ENCODE data around the gene LDHAL6B.

LDHAL6B gene

DNA sequence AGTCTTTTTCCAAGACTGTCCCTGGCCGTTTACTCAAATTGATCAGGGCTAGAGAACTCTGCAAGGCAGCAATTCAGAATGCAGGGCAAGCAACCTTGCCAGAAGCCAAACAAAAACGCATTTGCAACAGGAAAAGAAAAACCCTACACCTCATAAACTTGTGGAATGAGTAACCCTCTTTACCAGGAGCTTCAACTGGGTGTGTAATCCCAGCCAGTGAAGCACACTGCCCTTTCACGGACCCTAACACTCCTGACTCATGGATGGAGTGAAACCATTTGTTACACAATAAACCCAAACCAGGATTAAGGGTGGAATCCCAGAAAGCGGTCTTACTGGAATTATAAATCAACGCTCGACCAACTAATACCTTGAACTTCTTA, 14.8 kb upstream of the LDHAL6B start:
- TF ChIP-seq, protein P1, sequence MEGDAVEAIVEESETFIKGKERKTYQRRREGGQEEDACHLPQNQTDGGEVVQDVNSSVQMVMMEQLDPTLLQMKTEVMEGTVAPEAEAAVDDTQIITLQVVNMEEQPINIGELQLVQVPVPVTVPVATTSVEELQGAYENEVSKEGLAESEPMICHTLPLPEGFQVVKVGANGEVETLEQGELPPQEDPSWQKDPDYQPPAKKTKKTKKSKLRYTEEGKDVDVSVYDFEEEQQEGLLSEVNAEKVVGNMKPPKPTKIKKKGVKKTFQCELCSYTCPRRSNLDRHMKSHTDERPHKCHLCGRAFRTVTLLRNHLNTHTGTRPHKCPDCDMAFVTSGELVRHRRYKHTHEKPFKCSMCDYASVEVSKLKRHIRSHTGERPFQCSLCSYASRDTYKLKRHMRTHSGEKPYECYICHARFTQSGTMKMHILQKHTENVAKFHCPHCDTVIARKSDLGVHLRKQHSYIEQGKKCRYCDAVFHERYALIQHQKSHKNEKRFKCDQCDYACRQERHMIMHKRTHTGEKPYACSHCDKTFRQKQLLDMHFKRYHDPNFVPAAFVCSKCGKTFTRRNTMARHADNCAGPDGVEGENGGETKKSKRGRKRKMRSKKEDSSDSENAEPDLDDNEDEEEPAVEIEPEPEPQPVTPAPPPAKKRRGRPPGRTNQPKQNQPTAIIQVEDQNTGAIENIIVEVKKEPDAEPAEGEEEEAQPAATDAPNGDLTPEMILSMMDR (IDR thresholded peaks at IDR 0.05; ENCODE audit: borderline replicate concordance, insufficient read depth, low read depth, low read length): no peak
- no peak overlapping the region for H3K4me3 ChIP-seq (ENCODE audit: low read depth, low read length)

DNA sequence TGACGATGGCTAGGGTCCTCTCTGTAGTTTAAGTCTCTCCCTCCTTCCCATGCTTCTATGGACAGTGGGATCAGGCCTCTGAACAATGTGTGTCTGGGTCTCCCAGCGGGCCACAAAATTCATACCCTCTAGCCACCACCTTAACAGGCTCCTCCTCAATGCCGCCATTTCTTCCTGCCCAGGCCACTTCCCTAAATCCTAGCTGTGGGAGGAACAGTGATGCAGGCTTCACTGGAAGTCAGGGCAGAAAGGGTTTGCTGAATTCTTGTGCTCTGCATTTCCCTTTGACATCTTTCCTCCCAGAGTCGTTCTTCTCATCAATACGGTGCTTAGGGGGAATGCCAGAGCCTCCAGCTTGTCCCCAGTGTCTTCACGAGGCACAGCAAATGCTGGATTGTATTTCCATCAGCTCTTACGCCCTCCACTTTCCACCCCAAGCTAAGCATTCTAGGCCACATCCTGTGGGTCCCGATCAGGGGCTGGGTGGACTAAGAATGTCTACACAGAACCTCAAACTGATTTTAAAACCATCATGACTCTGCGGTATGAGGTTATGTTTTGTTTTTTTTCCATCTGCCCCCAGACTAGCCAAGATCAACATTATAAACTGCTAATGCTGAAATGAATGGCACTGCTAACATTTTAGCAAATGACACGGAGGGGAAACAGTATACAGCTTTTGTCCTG, 11.9 kb upstream of the LDHAL6B start:
- H3K4me3 ChIP-seq (ENCODE audit: low read depth, low read length): no peak overlapping the region
- TF ChIP-seq, protein P1 (IDR thresholded peaks at IDR 0.05; ENCODE audit: borderline replicate concordance, insufficient read depth, low read depth, low read length): no peak

DNA sequence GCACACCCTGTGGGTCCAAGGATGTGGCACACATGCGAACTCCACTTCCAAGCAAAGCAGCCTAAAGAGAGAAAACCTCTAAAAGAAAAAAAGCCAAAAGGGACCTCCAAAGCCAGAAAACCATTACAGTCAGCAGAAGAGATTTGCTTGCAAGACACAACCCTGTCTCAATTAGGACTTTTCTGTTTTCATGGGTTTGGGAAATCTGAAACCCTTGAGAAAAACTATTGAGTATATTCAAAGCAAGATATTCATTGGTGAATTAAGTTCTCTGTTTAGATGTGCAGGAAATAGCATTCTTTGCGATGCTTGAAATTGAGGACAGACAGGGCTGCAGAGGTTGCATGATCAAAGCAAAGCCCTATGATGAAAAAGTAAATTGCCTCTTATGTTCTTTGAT, 10.2 kb upstream of the LDHAL6B start:
- TF ChIP-seq, protein P1 (IDR thresholded peaks at IDR 0.05; ENCODE audit: borderline replicate concordance, insufficient read depth, low read depth, low read length): no peak
- no peak overlapping the region for H3K4me3 ChIP-seq (ENCODE audit: low read depth, low read length)

DNA sequence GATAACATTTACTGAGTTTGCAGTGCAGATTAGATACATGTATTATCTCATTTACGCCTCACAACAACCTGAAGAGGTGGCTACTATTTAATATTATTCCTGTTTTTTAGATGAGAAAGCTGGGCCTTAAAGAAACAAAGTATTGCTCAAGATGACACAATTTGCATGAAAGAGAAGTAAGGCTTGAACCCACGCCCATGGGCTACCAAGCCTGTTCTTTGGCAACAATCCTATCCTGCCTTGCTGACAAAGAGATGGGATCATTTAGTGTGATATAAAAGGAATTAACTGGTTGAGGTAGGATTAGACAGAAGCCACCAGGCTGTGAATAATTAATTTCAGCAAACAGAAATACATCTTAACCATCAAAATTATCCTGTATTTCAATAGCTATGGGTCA, 9.2 kb upstream of the LDHAL6B start:
- no peak overlapping the region for H3K4me3 ChIP-seq (ENCODE audit: low read depth, low read length)
- TF ChIP-seq, protein P1 (IDR thresholded peaks at IDR 0.05; ENCODE audit: borderline replicate concordance, insufficient read depth, low read depth, low read length): no peak

DNA sequence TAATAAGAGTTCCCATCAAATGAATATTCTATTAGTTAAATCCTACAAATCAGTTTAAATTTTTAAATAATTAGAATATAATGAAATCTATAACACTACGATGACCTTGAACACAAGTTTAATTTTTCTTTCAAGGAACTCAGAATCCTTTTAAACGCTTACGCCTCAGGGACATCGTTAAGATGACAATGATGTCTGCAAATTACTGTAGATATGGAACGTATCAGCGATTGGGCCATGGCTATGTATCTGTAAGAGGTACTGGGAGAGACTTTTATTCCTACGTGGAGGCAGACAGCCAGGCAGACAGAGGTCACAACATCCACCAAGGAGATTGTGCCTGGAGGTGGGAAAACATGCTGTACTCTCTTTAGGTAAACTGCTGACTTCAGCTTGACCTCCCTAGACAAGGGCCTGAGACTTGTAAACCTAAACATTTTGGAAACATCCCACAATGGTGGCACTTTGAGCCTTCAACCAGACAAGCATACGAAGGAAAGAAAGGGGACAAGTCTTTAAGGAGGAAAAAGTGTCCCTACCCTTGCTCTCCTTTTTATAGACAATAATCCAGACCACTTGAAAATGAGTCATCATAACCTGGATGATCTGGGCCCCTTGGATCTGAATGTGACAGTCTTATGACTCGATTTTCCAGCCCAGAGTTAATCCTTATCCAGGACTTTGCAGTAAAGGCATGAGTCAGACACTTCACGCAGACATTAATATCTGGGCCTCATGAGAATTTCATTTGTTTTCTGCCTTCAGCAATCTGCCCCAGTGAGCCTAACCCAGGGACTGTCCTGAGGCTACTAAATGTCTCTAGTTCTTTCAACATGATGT, 6.8 kb upstream of the LDHAL6B start:
- TF ChIP-seq, protein P1 (IDR thresholded peaks at IDR 0.05; ENCODE audit: borderline replicate concordance, insufficient read depth, low read depth, low read length): no peak
- no peak overlapping the region for H3K4me3 ChIP-seq (ENCODE audit: low read depth, low read length)

DNA sequence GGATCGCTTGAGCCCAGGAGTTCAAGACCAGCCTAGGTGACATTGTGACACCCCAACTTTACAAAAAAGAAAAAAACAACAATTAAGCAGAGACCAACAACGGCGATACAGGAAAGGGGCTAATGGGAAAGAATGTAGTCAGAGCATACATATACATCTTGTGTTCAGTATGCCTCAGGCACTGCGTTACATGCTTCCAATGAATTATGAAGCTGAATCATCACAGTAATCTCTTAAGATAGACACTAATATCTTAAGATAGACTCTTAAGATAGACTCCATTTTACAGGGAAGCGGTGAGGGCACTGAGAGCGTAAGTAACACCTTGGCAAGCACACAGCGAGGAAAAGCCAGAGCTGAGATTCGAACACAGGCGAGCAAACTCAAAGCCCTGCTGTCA, 6.1 kb upstream of the LDHAL6B start:
- TF ChIP-seq, protein P1 (IDR thresholded peaks at IDR 0.05; ENCODE audit: borderline replicate concordance, insufficient read depth, low read depth, low read length): no peak
- H3K4me3 ChIP-seq (ENCODE audit: low read depth, low read length): no peak overlapping the region

DNA sequence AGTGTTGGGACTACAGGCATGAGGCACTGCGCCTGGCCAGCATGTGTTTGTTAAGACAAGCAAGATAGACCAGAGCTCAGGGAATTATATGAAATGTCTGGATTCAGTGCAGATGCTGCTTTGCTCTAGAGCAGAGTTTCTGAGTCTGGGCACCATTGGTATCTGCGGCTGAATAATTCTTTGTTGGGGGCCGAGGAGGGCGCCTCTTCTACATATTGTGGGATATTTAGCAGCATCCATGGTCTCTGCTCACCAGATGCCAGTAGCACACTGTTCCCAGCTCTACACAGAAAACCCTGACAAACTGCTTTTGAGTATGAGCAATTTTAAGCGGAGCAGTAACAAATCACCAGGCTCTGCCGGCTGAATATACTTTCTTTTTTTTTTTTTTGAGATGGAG, 3.6 kb upstream of the LDHAL6B start:
- TF ChIP-seq, protein P1 (IDR thresholded peaks at IDR 0.05; ENCODE audit: borderline replicate concordance, insufficient read depth, low read depth, low read length): no peak
- no peak overlapping the region for H3K4me3 ChIP-seq (ENCODE audit: low read depth, low read length)
